Central memory CD8-positive, alpha-beta T cell (primary cell): Measurements from ENCODE around the gene LTB4R.
A peak's percentile ranks its signal among the peaks of the same experiment; 100 is the strongest.

Source experiments
- ATAC-seq: fragments of 150-1000 bp; cut with Tn5 transposase; replicated peaks from 2 replicates; pipeline ENCODE4 v1.10.0; 2022; ENCODE audit warnings: mild to moderate bottlenecking, moderate FRiP score, moderate number of reproducible peaks; ENCODE audit not compliant: poor library complexity, severe bottlenecking; ENCODE audit errors: extremely low read depth
- DNase-seq, 2 donors: peaks; one replicate each; pipeline ENCODE4 v3.0.0; 2021; ENCODE audit warnings: low spot score in 2 of 2
- H3K27ac Mint-ChIP-seq: one replicate; pipeline ENCODE4 v1.8.0; 2022; ENCODE audit warnings: low read depth, mild to moderate bottlenecking, moderate library complexity, mixed read lengths
- H3K27me3 Mint-ChIP-seq: one replicate; pipeline ENCODE4 v1.8.0; 2022; ENCODE audit warnings: mixed read lengths
- H3K36me3 Mint-ChIP-seq: one replicate; pipeline ENCODE4 v1.8.0; 2022; ENCODE audit warnings: mild to moderate bottlenecking, moderate library complexity, mixed read lengths; ENCODE audit not compliant: insufficient read depth
- H3K4me1 Mint-ChIP-seq: one replicate; pipeline ENCODE4 v1.8.0; 2022; ENCODE audit warnings: mixed read lengths
- H3K4me3 Mint-ChIP-seq: one replicate; pipeline ENCODE4 v1.8.0; 2022; ENCODE audit warnings: mild to moderate bottlenecking, moderate library complexity, mixed read lengths
- H3K9me3 Mint-ChIP-seq: one replicate; pipeline ENCODE4 v1.8.0; 2022; ENCODE audit warnings: mixed read lengths

Gene LTB4R

GRCh38 chr14:24312736-24313507 lies 1.6 kb downstream of the LTB4R start:
- H3K27me3 Mint-ChIP-seq: no peaks in the 10 kb centered on the region
- H3K9me3 Mint-ChIP-seq: no peaks in the 10 kb centered on the region
- H3K27ac Mint-ChIP-seq: peak overlapping the region; percentile 90
- no peak for ATAC-seq
- DNase-seq: no peak
- peaks cover 15% of the 10 kb centered on the region for H3K36me3 Mint-ChIP-seq
- peak overlapping the region; percentile 76 for H3K4me3 Mint-ChIP-seq
- H3K4me1 Mint-ChIP-seq: peaks cover 68% of the 10 kb centered on the region

- ATAC-seq (no peak), DNase-seq (no peak)
- Mint-ChIP-seq H3K36me3 (peaks cover 10% of the 10 kb centered on the region), H3K27me3 (no peaks in the 10 kb centered on the region), H3K27ac (peak overlapping the region; percentile 90), H3K9me3 (no peaks in the 10 kb centered on the region), H3K4me3 (peak overlapping the region; percentile 76), H3K4me1 (peaks cover 65% of the 10 kb centered on the region)
Observed at GRCh38 chr14:24313913-24314312, 2.6 kb downstream of the LTB4R start.

DNA sequence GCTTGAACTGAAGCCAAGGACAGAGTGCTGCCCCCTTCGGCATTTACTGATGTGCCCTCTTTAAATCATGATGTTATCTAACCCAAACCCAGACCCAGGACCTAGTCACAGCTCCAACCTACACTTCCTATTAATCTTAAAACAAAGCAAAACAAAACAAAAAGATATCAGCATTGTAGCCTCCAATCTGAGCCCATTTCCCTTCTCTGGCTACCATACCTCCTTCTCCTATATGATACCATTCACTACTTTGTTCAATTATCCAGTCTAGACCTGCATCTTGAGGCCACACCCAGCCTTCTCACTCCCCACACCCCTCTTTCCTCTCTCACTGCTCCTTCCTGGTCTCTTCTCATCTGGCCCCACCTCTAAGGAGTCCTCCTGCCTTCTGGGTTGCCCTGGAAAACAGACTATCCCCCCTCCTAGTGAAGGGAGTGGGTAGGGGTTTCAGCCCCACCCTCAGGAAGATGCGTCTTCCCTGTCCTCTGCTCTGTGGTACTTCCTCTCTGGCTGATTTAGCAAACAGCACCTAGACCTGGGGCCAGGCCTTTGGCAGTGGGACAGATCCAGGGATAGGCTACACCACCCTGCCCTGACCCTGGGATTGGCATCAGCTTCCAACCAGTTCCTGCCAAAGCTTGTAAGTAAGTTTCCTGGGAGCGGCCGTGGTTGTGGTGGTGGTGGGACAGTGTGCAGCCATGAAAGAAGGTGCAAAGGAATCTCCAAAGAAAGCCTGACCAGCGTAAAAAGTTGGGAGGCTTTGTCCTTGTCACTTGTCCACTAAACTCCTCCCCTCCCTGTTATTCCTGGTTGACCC lies 3.3 kb downstream of the LTB4R start:
- Mint-ChIP-seq H3K36me3 (peaks cover 10% of the 10 kb centered on the region), H3K27me3 (no peaks in the 10 kb centered on the region), H3K4me3 (peak overlapping the region; percentile 76), H3K4me1 (peaks cover 63% of the 10 kb centered on the region), H3K27ac (peak overlapping the region; percentile 90), H3K9me3 (no peaks in the 10 kb centered on the region)
- ATAC-seq (no peak), DNase-seq (no peak)

DNA sequence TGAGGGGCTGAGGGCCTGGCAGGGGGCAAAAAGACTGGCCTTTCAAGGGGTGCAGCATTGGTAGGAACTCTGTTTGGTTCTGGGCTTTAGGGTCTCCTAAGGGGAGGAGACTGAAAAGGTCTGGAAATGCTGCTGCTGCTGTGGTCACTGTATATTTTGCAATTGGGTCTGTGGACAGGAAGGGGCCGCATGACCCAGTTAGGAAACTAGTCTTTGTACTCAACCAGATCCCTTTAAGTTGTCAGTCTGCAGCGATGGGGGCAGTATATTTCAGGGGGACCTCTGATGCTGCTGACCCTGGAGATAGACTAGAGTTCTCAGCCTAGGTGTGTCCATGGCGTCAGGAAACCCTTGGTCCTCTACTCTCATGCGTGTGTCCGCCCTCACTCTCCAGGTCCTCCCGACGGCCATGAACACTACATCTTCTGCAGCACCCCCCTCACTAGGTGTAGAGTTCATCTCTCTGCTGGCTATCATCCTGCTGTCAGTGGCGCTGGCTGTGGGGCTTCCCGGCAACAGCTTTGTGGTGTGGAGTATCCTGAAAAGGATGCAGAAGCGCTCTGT lies 4.0 kb downstream of the LTB4R start:
- H3K9me3 Mint-ChIP-seq: no peaks in the 10 kb centered on the region

GRCh38 chr14:24315807-24316596 lies 4.7 kb downstream of the LTB4R start:
- no peaks in the 10 kb centered on the region for H3K9me3 Mint-ChIP-seq
- ATAC-seq: no peak
- peak overlapping the region; percentile 25 for H3K4me3 Mint-ChIP-seq
- peaks cover 55% of the 10 kb centered on the region for H3K4me1 Mint-ChIP-seq
- H3K36me3 Mint-ChIP-seq: peaks cover 7% of the 10 kb centered on the region
- H3K27ac Mint-ChIP-seq: peak overlapping the region; percentile 8
- no peaks in the 10 kb centered on the region for H3K27me3 Mint-ChIP-seq
- no peak for DNase-seq

More for the DNA sequence above, 4.0 kb downstream of the LTB4R start:
- DNase-seq: no peak
- Mint-ChIP-seq H3K27me3 (no peaks in the 10 kb centered on the region), H3K4me1 (peaks cover 56% of the 10 kb centered on the region), H3K4me3 (peak overlapping the region; percentile 25), H3K27ac (peak overlapping the region; percentile 8), H3K36me3 (peaks cover 7% of the 10 kb centered on the region)
- ATAC-seq: no peak

- Mint-ChIP-seq H3K4me3 (no peak overlapping the region), H3K27ac (no peak overlapping the region), H3K27me3 (no peaks in the 10 kb centered on the region), H3K36me3 (peaks cover 5% of the 10 kb centered on the region), H3K4me1 (peaks cover 53% of the 10 kb centered on the region), H3K9me3 (no peaks in the 10 kb centered on the region)
- DNase-seq: no peak
- no peak for ATAC-seq
Observed at GRCh38 chr14:24316597-24316950, 5.3 kb downstream of the LTB4R start.

GRCh38 chr14:24317141-24317928 lies 6.0 kb downstream of the LTB4R start:
- Mint-ChIP-seq H3K4me3 (no peak overlapping the region), H3K27ac (no peak overlapping the region), H3K36me3 (peaks cover 4% of the 10 kb centered on the region), H3K9me3 (no peaks in the 10 kb centered on the region), H3K4me1 (peaks cover 46% of the 10 kb centered on the region), H3K27me3 (no peaks in the 10 kb centered on the region)
- DNase-seq: no peak
- no peak for ATAC-seq

- Mint-ChIP-seq H3K27ac (no peak overlapping the region), H3K9me3 (no peaks in the 10 kb centered on the region), H3K36me3 (no peaks in the 10 kb centered on the region), H3K4me3 (no peak overlapping the region), H3K27me3 (no peaks in the 10 kb centered on the region), H3K4me1 (peaks cover 17% of the 10 kb centered on the region)
- ATAC-seq (no peak), DNase-seq (no peak)
Observed at GRCh38 chr14:24321212-24321975, 10.1 kb downstream of the LTB4R start.

DNA sequence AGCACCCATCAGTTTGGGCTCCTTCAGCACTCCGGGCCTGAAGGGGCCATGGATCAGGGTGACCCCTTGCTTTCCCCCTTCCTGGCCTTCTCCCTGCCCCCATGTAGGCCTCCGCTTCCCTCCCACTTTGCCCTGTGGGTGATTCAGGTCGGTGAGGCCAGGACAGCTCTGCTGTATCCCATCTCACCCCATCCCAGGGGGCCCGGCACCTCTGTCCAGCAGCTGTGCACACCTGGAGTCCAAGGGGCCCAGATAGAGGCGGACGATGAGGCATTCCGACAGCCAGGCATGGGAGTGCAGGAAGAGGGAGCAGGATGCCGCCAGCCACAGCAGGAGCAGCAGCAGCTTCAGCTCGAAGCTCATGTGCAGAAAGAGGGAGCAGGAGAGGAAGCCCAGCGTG lies 11.4 kb downstream of the LTB4R start:
- no peak overlapping the region for H3K27ac Mint-ChIP-seq

GRCh38 chr14:24323341-24323740 lies 12.0 kb downstream of the LTB4R start:
- DNase-seq (no peak), ATAC-seq (no peak)
- H3K4me1 Mint-ChIP-seq: peaks cover 32% of the 10 kb centered on the region
- no peak overlapping the region for H3K27ac Mint-ChIP-seq
- no peak overlapping the region for H3K4me3 Mint-ChIP-seq
- H3K9me3 Mint-ChIP-seq: no peaks in the 10 kb centered on the region
- no peaks in the 10 kb centered on the region for H3K36me3 Mint-ChIP-seq
- H3K27me3 Mint-ChIP-seq: no peaks in the 10 kb centered on the region

More for the DNA sequence above, 11.4 kb downstream of the LTB4R start:
- no peak for DNase-seq
- H3K27me3 Mint-ChIP-seq: no peaks in the 10 kb centered on the region
- H3K36me3 Mint-ChIP-seq: no peaks in the 10 kb centered on the region
- no peaks in the 10 kb centered on the region for H3K9me3 Mint-ChIP-seq
- ATAC-seq: no peak
- H3K4me1 Mint-ChIP-seq: peaks cover 26% of the 10 kb centered on the region
- H3K4me3 Mint-ChIP-seq: no peak overlapping the region

GRCh38 chr14:24324024-24324423 lies 12.7 kb downstream of the LTB4R start:
- peak overlapping the region; percentile 22 for H3K27ac Mint-ChIP-seq
- no peak overlapping the region for H3K4me3 Mint-ChIP-seq
- no peak for ATAC-seq
- peaks cover 34% of the 10 kb centered on the region for H3K4me1 Mint-ChIP-seq
- H3K27me3 Mint-ChIP-seq: no peaks in the 10 kb centered on the region
- no peaks in the 10 kb centered on the region for H3K36me3 Mint-ChIP-seq
- H3K9me3 Mint-ChIP-seq: no peaks in the 10 kb centered on the region
- DNase-seq: no peak
